GM12878 (cell line): ENCODE data around the gene AOAH. TPM values are rescaled to one million over a fixed set of nuclear protein-coding genes. Genes with fewer than 3 reads are reported as not detected.

Experiments
- ATAC-seq: fragments of 200-7000 bp; cut with Tn5 transposase; 3 replicates; pipeline ENCODE4 v1.9.1; 2020; ENCODE audit warnings: mild to moderate bottlenecking, moderate library complexity
- BruUV-seq: library from RNA; stranded (reverse); fragments of 400-500 nt; replicated peaks from 2 replicates; lab custom pipeline; 2021; lab: Mats Ljungman, UMichigan
- CTCF ChIA-PET: fragments of 300-600 bp; sonication (Branson Sonifier 250); formaldehyde crosslinking; extraction: SDS; loops from one replicate; lab custom pipeline; 2021; ENCODE audit warnings: inconsistent platforms; lab: Yijun Ruan, JAX
- POLR2A ChIA-PET: fragments of 350-600 bp; formaldehyde crosslinking; extraction: SDS; loops from one replicate; lab custom pipeline; 2021; ENCODE audit warnings: inconsistent platforms; lab: Charles Lee
- RAD21 ChIA-PET: fragments of 300-600 bp; sonication (Branson Sonifier 250); formaldehyde crosslinking; loops from one replicate; lab custom pipeline; 2023; ENCODE audit warnings: antibody characterized with exemption; ENCODE audit not compliant: unreplicated experiment; lab: Charles Lee
- SMC1A ChIA-PET: fragments of 300-600 bp; sonication (Branson Sonifier 250); formaldehyde crosslinking; loops from one replicate; lab custom pipeline; 2023; ENCODE audit not compliant: unreplicated experiment, uncharacterized antibody; lab: Charles Lee
- DNase-seq: peaks from one replicate; pipeline ENCODE4 v3.0.0-alpha.2; 2011; ENCODE audit warnings: low read depth, low spot score
- FAIRE-seq: peaks from 3 replicates; lab custom pipeline; 2011; peaks lifted over from hg19 to GRCh38; lab: Jason Lieb, UNC
- H2AFZ ChIP-seq: 2 replicates; pipeline ENCODE4 v1.6.0; 2011; ENCODE audit warnings: low read depth, low read length, control low read depth; ENCODE audit not compliant: control insufficient read depth
- H3K27ac ChIP-seq: 2 replicates; pipeline ENCODE4 v1.5.1; 2011; ENCODE audit warnings: control low read depth; ENCODE audit not compliant: control insufficient read depth, insufficient read depth
- H3K27me3 ChIP-seq, 2 experiments: replicated peaks in 1 of 2; 2 replicates each; pipeline versions ENCODE4 v1.6.0 to v1.6.1; 2011; ENCODE audit warnings: low read length in 1 of 2; ENCODE audit not compliant: control insufficient read depth in 2 of 2, insufficient read depth in 2 of 2
- H3K36me3 ChIP-seq, 2 experiments: 2 replicates each; pipeline ENCODE4 v1.5.1; 2011; ENCODE audit warnings: low read length in 1 of 2; ENCODE audit not compliant: control insufficient read depth in 2 of 2, insufficient read depth in 2 of 2
- H3K4me1 ChIP-seq: 2 replicates; pipeline ENCODE4 v1.6.1; 2011; ENCODE audit warnings: mild to moderate bottlenecking, low read length, moderate library complexity, mixed read lengths; ENCODE audit not compliant: control insufficient read depth, insufficient read depth
- H3K4me2 ChIP-seq: 2 replicates; pipeline ENCODE4 v1.6.0; 2011; ENCODE audit warnings: control low read depth; ENCODE audit not compliant: control insufficient read depth, insufficient read depth
- H3K4me3 ChIP-seq: fragments of 200-600 bp; sonication (generic); 2 replicates; pipeline ENCODE4 v1.5.1; 2016
- H3K79me2 ChIP-seq: 2 replicates; pipeline ENCODE4 v1.6.0; 2011; ENCODE audit warnings: low read length; ENCODE audit not compliant: control insufficient read depth, insufficient read depth
- H3K9ac ChIP-seq: 2 replicates; pipeline ENCODE4 v1.8.0; 2011; ENCODE audit warnings: low read length, control low read depth, mixed read lengths; ENCODE audit not compliant: control insufficient read depth, insufficient read depth
- H3K9me3 ChIP-seq: replicated peaks from 3 replicates; pipeline ENCODE4 v1.5.1; 2011; ENCODE audit warnings: mild to moderate bottlenecking, low read length; ENCODE audit not compliant: control insufficient read depth, insufficient read depth
- H4K20me1 ChIP-seq: 2 replicates; pipeline ENCODE4 v1.6.0; 2011; ENCODE audit not compliant: control insufficient read depth, insufficient read depth
- CHD2 ChIP-seq: IDR thresholded peaks from 2 replicates; pipeline ENCODE4 v1.6.1; 2011; ENCODE audit warnings: low read depth, low read length, improper control_type of control experiment, borderline replicate concordance
- EED ChIP-seq: sonication (generic); IDR thresholded peaks from 2 replicates; pipeline ENCODE4 v1.6.1; 2016; ENCODE audit warnings: antibody characterized with exemption, low read depth
- EGR1 ChIP-seq, 2 experiments: IDR thresholded peaks; 1 replicate in 1 of 2; 2 replicates in 1 of 2; pipeline ENCODE4 v1.6.1; 2011 to 2012; ENCODE audit warnings: low read depth in 2 of 2, low read length in 2 of 2, borderline replicate concordance in 1 of 2, mild to moderate bottlenecking in 1 of 2, moderate library complexity in 1 of 2
- EP300 ChIP-seq, 2 experiments: fragments of 150-350 bp in 1 of 2; IDR thresholded peaks; 2 replicates each; pipeline ENCODE4 v1.6.1; 2011 to 2012; ENCODE audit warnings: low read depth in 2 of 2, low read length in 2 of 2, borderline replicate concordance in 1 of 2, improper control_type of control experiment in 1 of 2, inconsistent platforms in 1 of 2; ENCODE audit not compliant: control insufficient read depth in 1 of 2
- MTA2 ChIP-seq: fragments of 450-650 bp; IDR thresholded peaks from 2 replicates; pipeline ENCODE4 v1.6.1; 2016; ENCODE audit warnings: low read depth, mild to moderate bottlenecking, moderate library complexity
- NFXL1 ChIP-seq: fragments of 450-650 bp; IDR thresholded peaks from 2 replicates; pipeline ENCODE4 v1.6.1; 2017; ENCODE audit warnings: antibody characterized with exemption, mild to moderate bottlenecking, borderline replicate concordance
- PAX8 ChIP-seq: fragments of 450-650 bp; IDR thresholded peaks from 2 replicates; pipeline ENCODE4 v1.6.1; 2017; ENCODE audit warnings: mild to moderate bottlenecking, moderate library complexity
- POU2F2 ChIP-seq: IDR thresholded peaks from 3 replicates; pipeline ENCODE4 v1.6.1; 2011; ENCODE audit warnings: low read depth, mild to moderate bottlenecking, low read length, borderline replicate concordance
- RELA ChIP-seq: fragments of 450-650 bp; IDR thresholded peaks from 2 replicates; pipeline ENCODE4 v1.8.0; 2014; ENCODE audit warnings: borderline replicate concordance; ENCODE audit not compliant: partially characterized antibody
- SPI1 ChIP-seq: IDR thresholded peaks from 2 replicates; pipeline ENCODE4 v1.6.1; 2011; ENCODE audit warnings: low read depth, mild to moderate bottlenecking, low read length, moderate library complexity, borderline replicate concordance; ENCODE audit not compliant: insufficient read depth
- TCF12 ChIP-seq: IDR thresholded peaks from 2 replicates; pipeline ENCODE4 v1.6.1; 2011; ENCODE audit warnings: low read depth, mild to moderate bottlenecking, low read length
- TCF3 ChIP-seq: IDR thresholded peaks from 2 replicates; pipeline ENCODE4 v1.6.1; 2012; ENCODE audit warnings: low read depth, mild to moderate bottlenecking, low read length, borderline replicate concordance; ENCODE audit not compliant: insufficient read depth
- ZNF384 ChIP-seq: IDR thresholded peaks from 2 replicates; pipeline ENCODE4 v1.6.1; 2012; ENCODE audit warnings: low read depth, mild to moderate bottlenecking, low read length, improper control_type of control experiment, borderline replicate concordance
- WGBS: methylation state at CpG from one replicate; pipeline ENCODE4 v1.1.6; 2016; ENCODE audit warnings: low lambda C conversion rate; ENCODE audit not compliant: insufficient replicate concordance, insufficient coverage; ENCODE audit errors: missing lambda C conversion rate; 5-methylcytosine and 5-hydroxymethylcytosine counted together
- in situ Hi-C: fragments of 300-500 bp; cut with MboI; formaldehyde crosslinking; loops from 9 replicates; pipeline ENCODE4 v1.14.3; 2018; ENCODE audit warnings: mixed read lengths
- intact Hi-C: fragments of 100-400 bp; cut with micrococcal nuclease; formaldehyde crosslinking; loops from one replicate; pipeline ENCODE4 v1.14.2; 2022; ENCODE audit not compliant: unreplicated experiment
- polyA plus RNA-seq, 11 experiments: library from polyadenylated mRNA; depleted of rRNA in 4 of 11; unstranded in 6 of 11; stranded (reverse) in 5 of 11; fragments of >200 nt; fragmentation: Nextera tagmentation in 4 of 11; fragmentation: Illumina TruSeq in 1 of 11; extraction: Ambion mirVana in 4 of 11; extraction: Trizol in 1 of 11; gene quantifications; 1 replicate in 1 of 11; 2 replicates in 10 of 11; pipeline versions ENCODE4 v1.2.1 to v1.2.3, GENCODE V29; 2011 to 2016; ENCODE audit warnings: inconsistent platforms in 2 of 11, missing spikeins in 2 of 11, low read depth in 1 of 11
- total RNA-seq, 4 experiments: library from RNA; depleted of rRNA in 3 of 4; stranded (reverse); fragments of >200 nt in 3 of 4; fragmentation: Illumina TruSeq in 1 of 4; extraction: Trizol in 1 of 4; gene quantifications; 2 replicates each; pipeline versions ENCODE4 v1.2.1 to v1.2.3, GENCODE V29; 2013 to 2021

Gene AOAH
- total and polyA plus RNA-seq, 10 of the 15 experiments (the other 5 are each of a cell fraction or from before 2014, with no cell fraction given) = 0.32 to 2.8 (median 1.4) TPM

DNA sequence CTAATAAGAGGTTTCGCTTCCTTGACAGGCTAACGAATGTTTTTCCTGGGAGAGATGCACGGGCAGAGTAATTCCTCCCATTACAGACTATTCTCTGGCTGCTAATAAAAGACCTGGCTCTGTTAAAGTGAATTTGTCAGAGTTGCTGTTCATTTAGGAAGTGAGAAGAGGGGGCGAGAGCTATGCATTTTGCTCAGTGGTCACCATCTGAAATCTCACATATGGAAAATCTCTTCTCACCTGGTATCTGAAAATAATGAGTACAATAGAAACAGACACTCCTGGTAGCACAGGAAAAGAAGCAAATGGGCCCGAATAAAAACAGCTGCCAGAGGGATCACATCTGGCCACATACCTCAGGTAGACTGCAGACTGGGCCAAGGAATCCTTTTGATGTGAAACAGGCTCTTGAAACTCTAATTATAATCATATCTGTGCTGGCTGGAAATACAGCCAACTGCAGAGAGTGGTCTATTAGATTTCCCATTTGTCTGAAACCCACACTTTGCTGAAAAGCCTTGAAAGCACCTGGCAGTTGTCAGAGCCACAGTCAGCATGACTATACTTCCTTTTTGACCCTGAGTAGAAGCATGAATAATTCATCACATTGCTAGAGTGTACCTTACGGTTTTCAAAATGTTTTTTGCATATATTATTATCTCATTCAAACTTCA lies 33.6 kb downstream of the AOAH start:
- in situ Hi-C loops = no loop called here
- TF ChIP-seq ZNF384 (no peak), TCF3 (no peak), MTA2 (0 out of 2 replicates have a peak, but pooled peaks have one; percentile 17), EP300 (IDR thresholded peaks at IDR 0.05; ENCODE audit: borderline replicate concordance in 1 of 2, control insufficient read depth in 1 of 2, low read depth in 2 of 2, low read length in 2 of 2) (no peak), TCF12 (no peak), EGR1 (IDR thresholded peaks at IDR 0.05; ENCODE audit: borderline replicate concordance in 1 of 2, low read depth in 2 of 2, low read length in 2 of 2) (peak in 1 of 2 experiments; percentile 14; a peak in 1 of 3 replicates), PAX8 (no peak), SPI1 (peak; percentile 25; the same call in 1 of the 2 replicates), RELA (no peak), CHD2 (no peak), NFXL1 (no peak), EED (0 out of 2 replicates have a peak, but pooled peaks have one; percentile 36), POU2F2 (no peak)
- BruUV-seq = no TSS peak
- intact Hi-C loops = no loop called here
- Histone ChIP-seq H3K27ac (no peak overlapping the region), H3K4me2 (0 out of 2 replicates have a peak overlapping the region, but pooled peaks have one; percentile 34), H3K9me3 (no peaks in the 10 kb centered on the region), H4K20me1 (no peaks in the 10 kb centered on the region), H3K36me3 (no peaks in the 10 kb centered on the region), H2AFZ (no peak overlapping the region), H3K4me1 (peaks cover 10% of the 10 kb centered on the region), H3K4me3 (no peak overlapping the region), H3K27me3 (no peaks in the 10 kb centered on the region; a peak in 2 of 4 replicates), H3K9ac (no peak overlapping the region), H3K79me2 (no peaks in the 10 kb centered on the region)
- ATAC-seq = peak; percentile 61
- 20% methylated on average over 6 of the region's 6 CpGs for WGBS
- CTCF ChIA-PET = interaction anchor here (1.3 to 1.7 kb wide), 2 partner anchors 9 to 20 kb away, joined by 3 to 5 read pairs; no protein-coding TSS in a partner anchor
- SMC1A ChIA-PET = interaction anchor here (0.6 to 3.2 kb wide), 4 partner anchors 7 to 491 kb away, joined by 3 to 11 read pairs (median 4); no protein-coding TSS in a partner anchor
- RAD21 ChIA-PET = no interaction called here
- no peak for DNase-seq
- no peak for FAIRE-seq
- POLR2A ChIA-PET = no interaction called here
